Hepatocyte (in vitro differentiated cells): ENCODE data around the gene HS1BP3. TPM values are rescaled to one million over a fixed set of nuclear protein-coding genes. Genes with fewer than 3 reads are reported as not detected.

Source experiments
- DNase-seq: peaks from one replicate; pipeline ENCODE4 v3.0.0-alpha.2; 2016; ENCODE audit warnings: low spot score
- H2AFZ ChIP-seq: fragments of 200-600 bp; sonication (generic); 2 replicates; pipeline ENCODE4 v1.6.0; 2016; ENCODE audit warnings: antibody characterized with exemption, mild to moderate bottlenecking
- H3K27ac ChIP-seq: fragments of 200-600 bp; sonication (generic); 2 replicates; pipeline ENCODE4 v1.5.1; 2016; ENCODE audit warnings: mild to moderate bottlenecking
- H3K27me3 ChIP-seq: fragments of 200-600 bp; sonication (generic); 2 replicates; pipeline ENCODE4 v1.6.1; 2016
- H3K36me3 ChIP-seq: fragments of 200-600 bp; sonication (generic); replicated peaks from 2 replicates; pipeline ENCODE4 v1.5.1; 2016; ENCODE audit warnings: low read depth; ENCODE audit not compliant: insufficient read depth
- H3K4me1 ChIP-seq: fragments of 200-600 bp; sonication (generic); 2 replicates; pipeline ENCODE4 v1.5.1; 2016; ENCODE audit warnings: mild to moderate bottlenecking, moderate library complexity; ENCODE audit not compliant: insufficient read depth
- H3K4me2 ChIP-seq: fragments of 200-600 bp; sonication (generic); 2 replicates; pipeline ENCODE4 v1.6.0; 2016
- H3K4me3 ChIP-seq: fragments of 200-600 bp; sonication (generic); 2 replicates; pipeline ENCODE4 v1.5.1; 2016; ENCODE audit warnings: mild to moderate bottlenecking
- H3K79me2 ChIP-seq: fragments of 200-600 bp; sonication (generic); 2 replicates; pipeline ENCODE4 v1.6.0; 2017; ENCODE audit warnings: mild to moderate bottlenecking
- H3K9me2 ChIP-seq: fragments of 200-600 bp; sonication (generic); replicated peaks from 2 replicates; pipeline ENCODE4 v1.6.0; 2017; ENCODE audit warnings: mild to moderate bottlenecking; ENCODE audit not compliant: insufficient read depth
- H3K9me3 ChIP-seq: fragments of 200-600 bp; sonication (generic); 2 replicates; pipeline ENCODE4 v1.5.1; 2016; ENCODE audit warnings: low read depth, mild to moderate bottlenecking
- H4K20me1 ChIP-seq: fragments of 200-600 bp; sonication (generic); 2 replicates; pipeline ENCODE4 v1.6.0; 2016; ENCODE audit warnings: mild to moderate bottlenecking; ENCODE audit not compliant: insufficient read depth, poor library complexity, severe bottlenecking
- CTCF ChIP-seq: fragments of 200-600 bp; sonication (generic); IDR thresholded peaks from 2 replicates; pipeline ENCODE4 v1.5.1; 2016; ENCODE audit warnings: antibody characterized with exemption, mild to moderate bottlenecking; ENCODE audit not compliant: poor library complexity
- EZH2 ChIP-seq: fragments of 200-600 bp; sonication (generic); IDR thresholded peaks from 2 replicates; pipeline ENCODE4 v1.6.1; 2016; ENCODE audit warnings: antibody characterized with exemption, mild to moderate bottlenecking, borderline replicate concordance
- EZH2phosphoT487 ChIP-seq: fragments of 200-600 bp; sonication (generic); IDR thresholded peaks from one replicate; pipeline ENCODE4 v1.6.1; 2018; ENCODE audit warnings: antibody characterized with exemption, mild to moderate bottlenecking, low read depth, moderate library complexity; ENCODE audit not compliant: unreplicated experiment, severe bottlenecking
- WGBS: methylation state at CpG from one replicate; pipeline ENCODE4 v1.1.6; 2016; ENCODE audit warnings: low lambda C conversion rate; ENCODE audit errors: missing lambda C conversion rate; 5-methylcytosine and 5-hydroxymethylcytosine counted together
- polyA plus RNA-seq: library from polyadenylated mRNA; unstranded; fragments of >200 nt; fragmentation: Nextera tagmentation; extraction: Ambion mirVana; gene quantifications from 2 replicates; pipeline ENCODE4 v1.2.1, GENCODE V29; 2016
- total RNA-seq: library from RNA; depleted of rRNA; stranded (reverse); fragments of >200 nt; gene quantifications from 2 replicates; pipeline ENCODE4 v1.2.3, GENCODE V29; 2014

HS1BP3 gene
- total and polyA plus RNA-seq, 2 experiments from 2014 or later, result 26.8 to 29.6 TPM

- no peaks in the 10 kb centered on the region for H3K36me3 ChIP-seq
- H3K79me2 ChIP-seq, result no peaks in the 10 kb centered on the region
- no peaks in the 10 kb centered on the region for H4K20me1 ChIP-seq
- no peaks in the 10 kb centered on the region for H3K4me1 ChIP-seq
- no peak overlapping the region for H3K4me3 ChIP-seq
- no peaks in the 10 kb centered on the region for H3K9me3 ChIP-seq
- H3K27ac ChIP-seq, result no peak overlapping the region
- TF ChIP-seq EZH2phosphoT487 (no peak), CTCF (no peak), EZH2 (no peak)
- no peak for DNase-seq
- H3K27me3 ChIP-seq, result no peaks in the 10 kb centered on the region
- H2AFZ ChIP-seq, result no peak overlapping the region
- no peaks in the 10 kb centered on the region for H3K9me2 ChIP-seq
- no peak overlapping the region for H3K4me2 ChIP-seq
- 91% methylated on average over 20 of the region's 20 CpGs for WGBS
These were observed 26.6 kb downstream of the HS1BP3 start for GRCh38 chr2:20624156-20624883.

GRCh38 chr2:20623741-20624155, 27.1 kb downstream of the HS1BP3 start:
- Histone ChIP-seq H3K27ac (no peak overlapping the region), H3K4me2 (no peak overlapping the region), H3K9me2 (no peaks in the 10 kb centered on the region), H2AFZ (no peak overlapping the region), H4K20me1 (no peaks in the 10 kb centered on the region), H3K27me3 (no peaks in the 10 kb centered on the region), H3K9me3 (no peaks in the 10 kb centered on the region), H3K4me3 (no peak overlapping the region), H3K79me2 (no peaks in the 10 kb centered on the region), H3K36me3 (no peaks in the 10 kb centered on the region), H3K4me1 (peaks cover 3% of the 10 kb centered on the region)
- DNase-seq, result no peak
- 94% methylated on average over 7 of the region's 7 CpGs for WGBS
- TF ChIP-seq EZH2phosphoT487 (no peak), EZH2 (no peak), CTCF (no peak)

- 73% methylated on average over 10 of the region's 10 CpGs for WGBS
- no peaks in the 10 kb centered on the region for H3K9me3 ChIP-seq
- no peaks in the 10 kb centered on the region for H3K27me3 ChIP-seq
- H3K9me2 ChIP-seq, result no peaks in the 10 kb centered on the region
- H3K4me2 ChIP-seq, result no peak overlapping the region
- no peaks in the 10 kb centered on the region for H3K36me3 ChIP-seq
- H4K20me1 ChIP-seq, result no peaks in the 10 kb centered on the region
- no peak overlapping the region for H2AFZ ChIP-seq
- no peak for DNase-seq
- no peak overlapping the region for H3K27ac ChIP-seq
- H3K4me1 ChIP-seq, result peaks cover 8% of the 10 kb centered on the region
- TF ChIP-seq EZH2 (no peak), EZH2phosphoT487 (no peak), CTCF (no peak)
- H3K79me2 ChIP-seq, result no peaks in the 10 kb centered on the region
- no peak overlapping the region for H3K4me3 ChIP-seq
These were observed 27.7 kb downstream of the HS1BP3 start for GRCh38 chr2:20623241-20623640.
